Airway epithelial cell (primary cell): ENCODE measurements around the gene PHACTR3. TPM values are rescaled to one million over a fixed set of nuclear protein-coding genes. Genes with fewer than 3 reads are reported as not detected.

Source experiments
- total RNA-seq: library from RNA; depleted of rRNA; stranded (reverse); fragments of >200 nt; gene quantifications from 2 replicates; pipeline ENCODE4 v1.2.3, GENCODE V29; 2015

PHACTR3 gene
- 8.6 and 13.6 TPM in 2 replicates for total RNA-seq

DNA sequence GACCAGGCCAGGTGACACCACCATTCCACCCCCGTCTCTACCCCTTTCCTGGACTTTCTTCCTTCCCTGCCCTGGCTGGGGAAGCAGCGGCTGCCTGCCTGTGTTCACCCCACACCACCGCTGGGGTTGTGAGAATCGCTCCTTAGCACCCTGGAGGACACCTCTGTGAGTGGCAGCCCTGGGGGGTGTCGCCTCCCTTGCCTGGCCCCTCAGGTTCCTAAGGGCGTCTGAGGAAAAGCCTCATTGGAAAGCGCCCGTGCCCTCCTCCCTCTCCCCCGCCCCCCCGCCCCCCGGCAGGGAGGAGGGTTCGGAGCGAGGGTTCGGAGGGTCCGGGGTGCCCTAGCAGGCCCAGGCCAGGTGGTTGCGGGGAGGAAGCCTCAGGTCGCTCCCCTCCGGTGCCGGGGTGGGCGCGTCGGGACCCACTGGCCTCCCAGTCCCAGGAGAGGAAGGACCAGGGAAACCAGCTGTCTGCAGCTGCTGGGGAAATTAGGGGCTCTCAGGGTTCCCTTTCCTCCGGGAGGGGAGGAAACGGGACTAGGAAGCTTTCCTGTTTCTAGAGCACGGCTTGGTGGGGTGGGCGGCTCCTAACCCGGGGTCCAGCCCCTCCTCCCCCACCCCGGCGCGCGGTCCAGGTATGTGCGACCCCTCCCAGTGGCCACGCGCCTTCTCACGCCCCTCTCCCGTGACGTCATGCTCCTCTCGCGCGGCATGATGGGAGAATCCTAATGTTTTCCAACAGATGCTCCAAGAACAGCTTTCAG, at the start of gene PHACTR3:
PHACTR3 (plus strand) TSS at position 760 of the 761 bp plus-strand sequence. CDS start 475 bp downstream, outside the sequence.

